Chondrocyte (in vitro differentiated cells): Measurements from ENCODE around the gene BANF1. TPM values are rescaled to one million over a fixed set of nuclear protein-coding genes. Genes with fewer than 3 reads are reported as not detected.
A peak's percentile ranks its signal among the peaks of the same experiment; 100 is the strongest.

Experiments
- DNase-seq: peaks from one replicate; pipeline ENCODE4 v3.0.0; 2021; ENCODE audit warnings: mixed read lengths, low spot score
- H3K27ac Mint-ChIP-seq: one replicate; pipeline ENCODE4 v1.8.0; 2021; ENCODE audit warnings: mild to moderate bottlenecking, moderate library complexity, mixed read lengths; ENCODE audit not compliant: unreplicated experiment
- H3K27me3 Mint-ChIP-seq: 2 replicates; pipeline ENCODE4 v1.8.0; 2021; ENCODE audit warnings: low read depth, mixed read lengths
- H3K36me3 Mint-ChIP-seq: 2 replicates; pipeline ENCODE4 v1.8.0; 2021; ENCODE audit warnings: low read depth, mixed read lengths
- H3K4me1 Mint-ChIP-seq: 2 replicates; pipeline ENCODE4 v1.8.0; 2021; ENCODE audit warnings: low read depth, mild to moderate bottlenecking, mixed read lengths
- H3K4me3 Mint-ChIP-seq: one replicate; pipeline ENCODE4 v1.8.0; 2021; ENCODE audit warnings: mild to moderate bottlenecking, moderate library complexity, mixed read lengths; ENCODE audit not compliant: unreplicated experiment
- H3K9me3 Mint-ChIP-seq: 2 replicates; pipeline ENCODE4 v1.8.0; 2021; ENCODE audit warnings: low read depth, mixed read lengths
- total RNA-seq: library from RNA; stranded (reverse); gene quantifications from 3 replicates; pipeline ENCODE4 v1.2.1, GENCODE V29; 2021
- TF ChIP-seq, protein P1 (sequence below): fragments of 200-600 bp; sonication (generic); IDR thresholded peaks from 2 replicates; pipeline ENCODE4 v1.5.0; 2021; ENCODE audit warnings: antibody characterized with exemption, mild to moderate bottlenecking, moderate library complexity

BANF1 gene
- total RNA-seq, 1 donor from 2014 or later, result 187 TPM

DNA sequence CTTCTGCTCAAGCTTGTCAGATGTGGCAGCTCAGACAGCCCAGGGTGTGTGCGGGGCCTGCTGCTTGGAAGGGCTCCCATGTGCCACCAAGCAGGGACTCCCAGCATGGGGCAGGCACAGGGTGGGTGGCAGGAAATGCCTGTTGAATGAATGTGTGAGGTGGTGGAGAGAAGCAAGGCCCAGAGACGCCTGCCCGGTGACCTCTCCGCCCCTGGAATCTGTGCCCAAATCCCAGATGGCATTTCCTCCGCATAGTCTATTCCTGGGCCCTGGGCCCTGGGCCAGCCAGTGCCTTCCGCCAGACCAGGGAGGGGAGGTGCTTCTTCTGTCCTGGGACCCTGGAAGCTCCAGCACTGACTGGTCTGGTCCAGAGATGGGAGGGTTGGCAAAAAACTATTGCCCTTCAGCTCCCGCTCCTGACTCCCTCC, 13.2 kb downstream of the BANF1 start:
- TF ChIP-seq, protein P1, sequence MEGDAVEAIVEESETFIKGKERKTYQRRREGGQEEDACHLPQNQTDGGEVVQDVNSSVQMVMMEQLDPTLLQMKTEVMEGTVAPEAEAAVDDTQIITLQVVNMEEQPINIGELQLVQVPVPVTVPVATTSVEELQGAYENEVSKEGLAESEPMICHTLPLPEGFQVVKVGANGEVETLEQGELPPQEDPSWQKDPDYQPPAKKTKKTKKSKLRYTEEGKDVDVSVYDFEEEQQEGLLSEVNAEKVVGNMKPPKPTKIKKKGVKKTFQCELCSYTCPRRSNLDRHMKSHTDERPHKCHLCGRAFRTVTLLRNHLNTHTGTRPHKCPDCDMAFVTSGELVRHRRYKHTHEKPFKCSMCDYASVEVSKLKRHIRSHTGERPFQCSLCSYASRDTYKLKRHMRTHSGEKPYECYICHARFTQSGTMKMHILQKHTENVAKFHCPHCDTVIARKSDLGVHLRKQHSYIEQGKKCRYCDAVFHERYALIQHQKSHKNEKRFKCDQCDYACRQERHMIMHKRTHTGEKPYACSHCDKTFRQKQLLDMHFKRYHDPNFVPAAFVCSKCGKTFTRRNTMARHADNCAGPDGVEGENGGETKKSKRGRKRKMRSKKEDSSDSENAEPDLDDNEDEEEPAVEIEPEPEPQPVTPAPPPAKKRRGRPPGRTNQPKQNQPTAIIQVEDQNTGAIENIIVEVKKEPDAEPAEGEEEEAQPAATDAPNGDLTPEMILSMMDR, result no peak
- no peak overlapping the region for H3K4me3 Mint-ChIP-seq
- no peak for DNase-seq
- no peaks in the 10 kb centered on the region for H3K27me3 Mint-ChIP-seq
- H3K4me1 Mint-ChIP-seq, result peaks cover 52% of the 10 kb centered on the region
- no peaks in the 10 kb centered on the region for H3K9me3 Mint-ChIP-seq
- H3K27ac Mint-ChIP-seq, result peak overlapping the region; percentile 85
- H3K36me3 Mint-ChIP-seq, result no peaks in the 10 kb centered on the region

DNA sequence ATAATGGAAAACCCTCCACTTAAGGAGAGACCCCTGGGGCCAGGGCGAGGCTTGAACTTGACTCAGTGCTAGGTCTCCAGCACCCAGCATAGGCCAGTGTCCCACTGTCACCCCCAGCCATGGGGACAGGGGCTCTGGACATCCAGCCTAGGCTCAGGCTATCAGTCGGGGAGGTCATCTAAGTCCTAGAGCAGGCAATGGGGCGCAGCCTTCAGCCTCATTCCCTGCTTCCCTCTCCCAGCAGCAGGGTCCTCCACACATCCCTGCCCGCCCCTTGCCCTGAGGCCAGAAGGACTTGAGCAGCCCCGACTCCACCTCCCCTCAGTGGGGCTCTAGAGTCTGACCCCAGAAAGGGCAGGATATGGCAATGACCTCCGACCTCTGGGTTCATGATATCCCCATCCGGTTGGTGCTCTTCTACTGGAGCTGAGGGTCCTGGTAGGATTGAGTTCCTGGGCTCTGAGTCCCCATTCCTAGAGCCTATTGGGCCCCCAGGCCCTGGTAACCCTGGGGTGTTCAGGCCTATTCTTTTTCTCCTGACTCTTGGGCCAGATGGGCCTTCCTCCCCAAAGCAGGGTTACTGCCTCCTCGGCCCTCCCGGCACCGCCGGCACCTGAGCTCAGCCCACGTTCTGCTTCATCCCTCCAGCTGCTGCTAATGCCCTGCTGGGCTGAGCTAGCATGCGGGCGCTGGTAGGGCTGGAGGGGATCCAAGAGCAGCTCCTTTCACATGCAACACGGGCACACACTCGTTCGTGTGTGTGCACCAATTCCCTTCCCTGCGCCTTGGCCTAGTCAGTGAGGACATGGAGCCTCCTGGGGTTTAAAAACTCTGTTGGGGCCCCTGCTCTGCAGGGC, 13.9 kb downstream of the BANF1 start:
- no peaks in the 10 kb centered on the region for H3K9me3 Mint-ChIP-seq
- no peak for DNase-seq
- peak overlapping the region; percentile 85 for H3K27ac Mint-ChIP-seq

DNA sequence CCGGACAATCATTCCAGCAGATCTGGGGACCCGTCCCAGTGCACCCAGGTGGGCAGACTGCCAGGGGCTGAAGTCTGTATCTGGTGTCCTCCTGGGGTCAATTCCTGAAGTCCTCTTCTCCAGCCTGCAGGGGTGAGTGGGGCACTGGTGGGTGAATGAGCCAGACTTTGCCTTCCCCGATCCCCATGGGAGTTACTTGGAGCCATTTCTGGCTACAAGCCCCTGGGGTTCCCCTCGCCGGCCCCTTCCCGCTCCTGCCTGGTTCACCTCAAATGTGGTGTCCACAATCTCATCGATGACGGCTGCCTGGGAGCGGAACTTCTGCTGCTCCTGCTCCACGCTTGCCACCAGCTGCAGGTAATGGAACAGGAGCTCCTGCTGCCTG, 14.5 kb downstream of the BANF1 start:
- Mint-ChIP-seq H3K4me1 (peaks cover 58% of the 10 kb centered on the region), H3K27ac (peak overlapping the region; percentile 85), H3K9me3 (no peaks in the 10 kb centered on the region), H3K4me3 (no peak overlapping the region), H3K27me3 (no peaks in the 10 kb centered on the region), H3K36me3 (no peaks in the 10 kb centered on the region)
- TF ChIP-seq, protein P1, result no peak
- no peak for DNase-seq

More for the DNA sequence above, 13.9 kb downstream of the BANF1 start:
- Mint-ChIP-seq H3K4me1 (peaks cover 55% of the 10 kb centered on the region), H3K4me3 (no peak overlapping the region), H3K36me3 (no peaks in the 10 kb centered on the region), H3K27me3 (no peaks in the 10 kb centered on the region)
- TF ChIP-seq, protein P1, result no peak

GRCh38 chr11:66017321-66017720, 15.0 kb downstream of the BANF1 start:
- Mint-ChIP-seq H3K27me3 (no peaks in the 10 kb centered on the region), H3K27ac (no peak overlapping the region), H3K4me1 (peaks cover 62% of the 10 kb centered on the region), H3K36me3 (no peaks in the 10 kb centered on the region), H3K9me3 (no peaks in the 10 kb centered on the region), H3K4me3 (no peak overlapping the region)
- TF ChIP-seq, protein P1, result no peak
- no peak for DNase-seq

DNA sequence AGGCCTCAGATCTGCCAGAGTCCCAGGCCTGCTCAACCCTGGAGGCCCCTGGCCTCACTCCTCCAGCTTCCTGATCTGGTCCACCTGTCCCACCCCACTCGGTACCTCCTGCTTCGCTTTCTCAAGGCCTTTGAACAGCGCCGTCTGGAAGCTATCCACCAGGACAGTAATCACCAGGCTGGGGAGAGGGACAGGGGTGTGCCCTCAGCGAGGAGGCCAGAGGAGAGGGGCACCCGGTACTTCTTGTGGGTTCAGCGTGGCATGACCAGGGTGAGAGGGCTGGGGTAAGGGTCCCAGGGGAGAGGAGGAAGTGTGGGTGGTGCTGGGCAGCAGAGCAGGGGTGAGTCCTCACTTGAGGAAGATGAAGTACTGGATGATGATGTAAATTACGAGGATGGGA, 17.9 kb downstream of the BANF1 start:
- no peaks in the 10 kb centered on the region for H3K9me3 Mint-ChIP-seq
- DNase-seq, result no peak
- peaks cover 43% of the 10 kb centered on the region for H3K4me1 Mint-ChIP-seq
- H3K27ac Mint-ChIP-seq, result no peak overlapping the region
- no peak overlapping the region for H3K4me3 Mint-ChIP-seq
- no peaks in the 10 kb centered on the region for H3K36me3 Mint-ChIP-seq
- peaks cover 3% of the 10 kb centered on the region for H3K27me3 Mint-ChIP-seq
- TF ChIP-seq, protein P1, result no peak
